GM23248 (cell line): ENCODE data around the gene PARD3B. TPM values are rescaled to one million over a fixed set of nuclear protein-coding genes. Genes with fewer than 3 reads are reported as not detected.

Experiments
- DNase-seq: peaks from one replicate; pipeline ENCODE4 v3.0.0-alpha.2; 2015
- H2AFZ ChIP-seq: fragments of 200-600 bp; sonication (generic); 2 replicates; pipeline ENCODE4 v1.6.1; 2016; ENCODE audit warnings: antibody characterized with exemption
- H3F3A ChIP-seq: fragments of 200-600 bp; sonication (generic); 2 replicates; pipeline ENCODE4 v1.6.1; 2016; ENCODE audit warnings: mild to moderate bottlenecking, antibody characterized with exemption, mixed run types; ENCODE audit not compliant: insufficient read depth
- H3K27ac ChIP-seq: fragments of 200-600 bp; sonication (generic); 2 replicates; pipeline ENCODE4 v1.5.1; 2016; ENCODE audit warnings: mild to moderate bottlenecking
- H3K27me3 ChIP-seq: fragments of 200-600 bp; sonication (generic); replicated peaks from 2 replicates; pipeline ENCODE4 v1.6.1; 2016; ENCODE audit warnings: mild to moderate bottlenecking; ENCODE audit not compliant: insufficient read depth
- H3K36me3 ChIP-seq: fragments of 200-600 bp; sonication (generic); 2 replicates; pipeline ENCODE4 v1.6.1; 2016; ENCODE audit warnings: low read depth, mild to moderate bottlenecking
- H3K4me1 ChIP-seq: fragments of 200-600 bp; sonication (generic); 2 replicates; pipeline ENCODE4 v1.6.1; 2016; ENCODE audit warnings: mild to moderate bottlenecking; ENCODE audit not compliant: insufficient read depth
- H3K4me2 ChIP-seq: fragments of 200-600 bp; sonication (generic); one replicate; pipeline ENCODE4 v1.6.1; 2016; ENCODE audit warnings: mild to moderate bottlenecking; ENCODE audit not compliant: unreplicated experiment
- H3K4me3 ChIP-seq: fragments of 200-600 bp; sonication (generic); 2 replicates; pipeline ENCODE4 v1.5.1; 2016; ENCODE audit warnings: mild to moderate bottlenecking
- H3K79me2 ChIP-seq: fragments of 200-600 bp; sonication (generic); 2 replicates; pipeline ENCODE4 v1.6.1; 2016; ENCODE audit warnings: mild to moderate bottlenecking; ENCODE audit not compliant: insufficient read depth
- H3K9ac ChIP-seq: fragments of 200-600 bp; sonication (generic); 2 replicates; pipeline ENCODE4 v1.6.1; 2016; ENCODE audit warnings: mild to moderate bottlenecking
- H3K9me2 ChIP-seq: fragments of 200-600 bp; sonication (generic); 2 replicates; pipeline ENCODE4 v1.6.1; 2016; ENCODE audit warnings: mixed run types, mild to moderate bottlenecking, moderate library complexity; ENCODE audit not compliant: insufficient read depth
- H3K9me3 ChIP-seq: fragments of 200-600 bp; sonication (generic); one replicate; pipeline ENCODE4 v1.6.1; 2017; ENCODE audit warnings: low read depth
- H4K20me1 ChIP-seq: fragments of 200-600 bp; sonication (generic); 2 replicates; pipeline ENCODE4 v1.6.0; 2016; ENCODE audit not compliant: insufficient read depth
- EZH2 ChIP-seq: fragments of 200-600 bp; sonication (generic); IDR thresholded peaks from 2 replicates; pipeline ENCODE4 v1.6.1; 2018; ENCODE audit warnings: antibody characterized with exemption, mild to moderate bottlenecking; ENCODE audit not compliant: insufficient read depth, poor library complexity, severe bottlenecking
- EZH2phosphoT487 ChIP-seq: fragments of 200-600 bp; sonication (generic); IDR thresholded peaks from 2 replicates; pipeline ENCODE4 v1.6.1; 2018; ENCODE audit warnings: antibody characterized with exemption, moderate library complexity, mild to moderate bottlenecking, low read depth; ENCODE audit not compliant: insufficient read depth
- WGBS, 2 experiments: methylation state at CpG; one replicate each; pipeline ENCODE4 v1.1.6; 2015 to 2017; ENCODE audit warnings: low lambda C conversion rate in 2 of 2, low coverage in 1 of 2; ENCODE audit errors: missing lambda C conversion rate in 2 of 2; 5-methylcytosine and 5-hydroxymethylcytosine counted together
- in situ Hi-C: fragments of 300-500 bp; cut with MboI; formaldehyde crosslinking; loops from 2 replicates; pipeline ENCODE4 v1.15.0; 2020
- polyA plus RNA-seq: library from polyadenylated mRNA; unstranded; fragments of >200 nt; fragmentation: Nextera tagmentation; extraction: Ambion mirVana; gene quantifications from 2 replicates; pipeline ENCODE4 v1.2.1, GENCODE V29; 2016
- total RNA-seq: library from RNA; depleted of rRNA; stranded (reverse); fragments of >200 nt; shearing (Covaris generic); gene quantifications from 2 replicates; pipeline ENCODE4 v1.2.3, GENCODE V29; 2014

PARD3B gene
- total and polyA plus RNA-seq, 2 experiments from 2014 or later, result 2.5 to 6.9 TPM

DNA sequence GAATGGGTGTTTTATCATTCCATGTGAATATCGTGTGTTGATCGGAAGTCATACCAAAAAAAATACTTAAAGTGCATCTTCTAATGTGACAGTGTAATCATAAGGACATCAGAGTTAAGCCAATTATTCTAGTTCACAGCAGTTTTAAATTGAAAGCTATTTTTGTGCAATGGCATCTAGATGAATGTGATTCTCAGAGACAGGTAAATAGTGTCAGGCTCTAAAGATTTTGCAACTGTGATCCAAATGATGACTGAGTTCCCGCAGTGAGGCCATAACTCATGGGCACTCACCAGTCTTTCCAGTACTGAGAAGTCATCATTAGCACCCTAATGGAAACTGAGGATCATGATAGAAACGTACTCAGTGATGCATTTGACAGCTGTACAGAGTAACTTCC lies 542.6 kb downstream of the PARD3B start:
- no peaks in the 10 kb centered on the region for H3K36me3 ChIP-seq
- H2AFZ ChIP-seq, result no peak overlapping the region
- H4K20me1 ChIP-seq, result no peaks in the 10 kb centered on the region
- no peaks in the 10 kb centered on the region for H3F3A ChIP-seq
- no peak for DNase-seq
- H3K4me2 ChIP-seq, result no peak overlapping the region
- in situ Hi-C loops, result no loop called here
- no peaks in the 10 kb centered on the region for H3K27me3 ChIP-seq
- H3K4me3 ChIP-seq, result no peak overlapping the region
- 91 to 93% methylated on average over 4 of the region's 4 CpGs for WGBS, 2 experiments
- no peaks in the 10 kb centered on the region for H3K9me3 ChIP-seq
- no peaks in the 10 kb centered on the region; the same call in 1 of the 2 replicates for H3K9me2 ChIP-seq
- H3K4me1 ChIP-seq, result no peaks in the 10 kb centered on the region
- TF ChIP-seq EZH2 (no peak), EZH2phosphoT487 (no peak)
- H3K27ac ChIP-seq, result no peak overlapping the region
- no peaks in the 10 kb centered on the region for H3K79me2 ChIP-seq
- H3K9ac ChIP-seq, result no peak overlapping the region

DNA sequence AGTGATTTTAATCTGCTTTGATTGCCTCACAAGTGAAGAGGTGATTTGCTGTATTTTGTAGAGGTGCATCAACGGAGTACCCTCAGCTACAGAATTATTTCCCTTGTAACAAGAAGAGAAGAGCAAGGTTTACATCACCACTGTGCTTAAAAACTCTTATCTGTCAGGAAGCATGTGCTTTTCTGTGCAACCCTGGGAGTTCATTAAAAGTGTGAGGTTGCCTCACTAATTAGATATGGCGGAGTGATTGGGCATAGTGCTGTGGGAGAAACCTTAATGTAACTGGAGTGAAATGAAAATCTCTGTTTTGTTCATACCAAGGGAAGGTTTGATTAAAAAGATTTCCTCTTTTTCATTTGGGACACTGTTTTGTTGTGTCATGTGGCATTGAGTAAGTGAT lies 544.7 kb downstream of the PARD3B start:
- H3K9me3 ChIP-seq, result no peaks in the 10 kb centered on the region
- 77 to 84% methylated on average over 2 of the region's 2 CpGs for WGBS, 2 experiments
- no peaks in the 10 kb centered on the region for H3K79me2 ChIP-seq
- no peak overlapping the region for H2AFZ ChIP-seq
- no peak overlapping the region for H3K27ac ChIP-seq
- H3K36me3 ChIP-seq, result no peaks in the 10 kb centered on the region
- no peak overlapping the region for H3K4me3 ChIP-seq
- TF ChIP-seq EZH2phosphoT487, result no peak
- no peak for TF ChIP-seq EZH2
- H3K27me3 ChIP-seq, result no peaks in the 10 kb centered on the region
- no peaks in the 10 kb centered on the region for H4K20me1 ChIP-seq
- H3K4me2 ChIP-seq, result no peak overlapping the region
- no peaks in the 10 kb centered on the region for H3K4me1 ChIP-seq
- no peaks in the 10 kb centered on the region for H3F3A ChIP-seq
- DNase-seq, result no peak
- no peaks in the 10 kb centered on the region; the same call in 1 of the 2 replicates for H3K9me2 ChIP-seq
- no peak overlapping the region for H3K9ac ChIP-seq
- in situ Hi-C loops, result no loop called here

DNA sequence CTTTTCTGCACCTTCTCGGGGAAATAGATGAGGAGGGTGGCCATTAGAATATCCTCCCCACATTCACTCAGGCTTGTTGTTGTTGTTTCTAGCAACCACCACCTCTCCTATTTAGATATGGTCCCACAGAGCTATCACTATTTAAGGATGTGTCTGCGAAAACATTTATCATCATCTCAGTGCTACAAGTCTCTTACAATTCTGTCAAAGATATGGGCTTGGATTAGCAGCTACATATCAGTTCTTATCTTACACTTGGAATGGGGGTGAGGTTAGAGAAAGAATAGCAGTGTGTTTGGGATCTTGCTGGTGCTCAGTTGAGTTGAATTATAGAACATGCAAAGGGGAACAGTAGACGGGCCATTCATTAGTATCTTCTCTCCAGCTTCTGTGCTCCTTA lies 546.1 kb downstream of the PARD3B start:
- Histone ChIP-seq H3K4me1 (no peaks in the 10 kb centered on the region), H3K9ac (no peak overlapping the region), H2AFZ (no peak overlapping the region), H3K79me2 (no peaks in the 10 kb centered on the region), H3K27ac (no peak overlapping the region), H3K4me2 (no peak overlapping the region), H3K4me3 (no peak overlapping the region), H3K9me2 (no peaks in the 10 kb centered on the region), H4K20me1 (no peaks in the 10 kb centered on the region), H3F3A (no peaks in the 10 kb centered on the region), H3K27me3 (no peaks in the 10 kb centered on the region), H3K36me3 (no peaks in the 10 kb centered on the region), H3K9me3 (no peaks in the 10 kb centered on the region)
- TF ChIP-seq EZH2 (no peak), EZH2phosphoT487 (no peak)
- no peak for DNase-seq
- in situ Hi-C loops, result no loop called here
- 90 to 95% methylated on average over 3 of the region's 3 CpGs for WGBS, 2 experiments

DNA sequence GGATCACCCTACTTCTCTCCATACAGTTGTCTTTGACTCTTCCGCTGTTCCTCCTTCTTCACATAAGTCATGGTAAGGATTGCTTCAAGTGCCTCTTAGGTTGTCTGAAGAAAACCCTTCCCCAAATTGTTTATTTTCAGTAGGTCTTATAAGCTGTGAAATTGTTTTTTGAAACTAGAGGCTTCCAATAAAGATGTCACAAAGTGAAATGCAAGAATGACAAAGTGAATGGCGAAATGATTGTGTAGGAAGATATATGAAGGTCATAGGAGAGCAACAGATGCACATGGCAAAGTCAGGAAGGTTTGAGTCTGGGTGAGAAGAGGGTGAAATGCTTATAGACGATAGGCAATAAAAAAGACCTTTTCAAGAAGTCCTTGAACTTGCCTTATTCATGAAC lies 548.8 kb downstream of the PARD3B start:
- 94% methylated on average over 3 of the region's 3 CpGs for WGBS, 2 experiments
- H3K9me2 ChIP-seq, result no peaks in the 10 kb centered on the region
- H3K4me3 ChIP-seq, result no peak overlapping the region
- no peak overlapping the region for H3K4me2 ChIP-seq
- H4K20me1 ChIP-seq, result no peaks in the 10 kb centered on the region
- no peaks in the 10 kb centered on the region for H3K79me2 ChIP-seq
- no peak overlapping the region for H3K27ac ChIP-seq
- no peaks in the 10 kb centered on the region for H3K9me3 ChIP-seq
- no peaks in the 10 kb centered on the region for H3K4me1 ChIP-seq
- in situ Hi-C loops, result no loop called here
- H2AFZ ChIP-seq, result no peak overlapping the region
- no peaks in the 10 kb centered on the region for H3K36me3 ChIP-seq
- no peaks in the 10 kb centered on the region for H3F3A ChIP-seq
- no peak overlapping the region for H3K9ac ChIP-seq
- no peak for DNase-seq
- no peaks in the 10 kb centered on the region for H3K27me3 ChIP-seq
- TF ChIP-seq EZH2 (no peak), EZH2phosphoT487 (no peak)

DNA sequence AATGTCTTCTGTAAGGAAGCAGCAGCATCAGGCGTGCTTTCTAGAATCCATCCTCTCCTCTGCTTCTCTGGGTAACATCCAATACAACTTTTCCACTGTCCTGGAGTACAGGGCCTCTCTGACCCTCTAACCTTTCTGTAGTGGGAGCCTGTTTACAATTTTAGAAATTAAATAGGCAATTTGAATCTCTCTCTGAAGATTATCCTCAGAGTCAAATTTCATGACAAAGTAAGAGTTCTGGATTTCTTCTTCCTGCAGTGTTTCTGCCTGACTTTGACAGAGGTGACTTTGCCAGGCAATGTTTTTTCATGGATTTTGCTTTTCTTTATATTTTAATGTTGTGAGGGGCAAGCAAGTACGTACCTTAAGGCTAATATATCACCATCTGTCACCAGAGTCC lies 558.4 kb downstream of the PARD3B start:
- Histone ChIP-seq H3K4me2 (no peak overlapping the region), H3K79me2 (no peaks in the 10 kb centered on the region), H3K27me3 (no peaks in the 10 kb centered on the region), H3K9me2 (no peaks in the 10 kb centered on the region), H3F3A (no peaks in the 10 kb centered on the region), H3K36me3 (no peaks in the 10 kb centered on the region), H2AFZ (no peak overlapping the region), H3K9ac (no peak overlapping the region), H3K4me1 (no peaks in the 10 kb centered on the region), H4K20me1 (no peaks in the 10 kb centered on the region), H3K4me3 (no peak overlapping the region), H3K27ac (no peak overlapping the region), H3K9me3 (no peaks in the 10 kb centered on the region)
- 89 to 93% methylated on average over 2 of the region's 2 CpGs for WGBS, 2 experiments
- in situ Hi-C loops, result no loop called here
- no peak for DNase-seq
- TF ChIP-seq EZH2 (no peak), EZH2phosphoT487 (no peak)
